GM19035 (cell line): ENCODE results near the gene CHN1.

Experiments
- ATAC-seq: cut with Tn5 transposase; IDR thresholded peaks from one replicate; pipeline ENCODE4 v1.9.1; 2021; ENCODE audit not compliant: unreplicated experiment

CHN1 gene

DNA sequence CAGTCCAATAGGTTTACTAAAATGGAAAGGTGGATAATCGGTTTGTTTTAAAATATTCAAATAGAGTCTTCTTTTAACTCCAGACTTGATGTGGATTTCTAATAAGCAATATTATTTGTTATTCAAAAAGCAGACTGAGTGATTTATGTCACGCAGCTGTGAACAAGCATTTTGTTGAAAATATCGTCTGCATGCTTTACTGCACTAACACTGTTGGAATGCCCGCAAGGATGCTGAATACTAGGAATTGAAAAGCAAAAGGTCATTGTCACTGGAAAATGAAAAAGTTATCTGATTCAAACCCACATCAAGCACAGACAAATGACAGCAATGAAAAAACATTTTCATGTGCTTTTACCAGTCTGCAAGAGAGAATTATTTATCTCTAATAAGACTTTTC lies 31.1 kb downstream of the CHN1 start:
- ATAC-seq = no peak

GRCh38 chr2:174972924-174973323 lies 32.3 kb downstream of the CHN1 start:
- no peak for ATAC-seq

GRCh38 chr2:174971868-174972781 lies 33.1 kb downstream of the CHN1 start:
- no peak for ATAC-seq

DNA sequence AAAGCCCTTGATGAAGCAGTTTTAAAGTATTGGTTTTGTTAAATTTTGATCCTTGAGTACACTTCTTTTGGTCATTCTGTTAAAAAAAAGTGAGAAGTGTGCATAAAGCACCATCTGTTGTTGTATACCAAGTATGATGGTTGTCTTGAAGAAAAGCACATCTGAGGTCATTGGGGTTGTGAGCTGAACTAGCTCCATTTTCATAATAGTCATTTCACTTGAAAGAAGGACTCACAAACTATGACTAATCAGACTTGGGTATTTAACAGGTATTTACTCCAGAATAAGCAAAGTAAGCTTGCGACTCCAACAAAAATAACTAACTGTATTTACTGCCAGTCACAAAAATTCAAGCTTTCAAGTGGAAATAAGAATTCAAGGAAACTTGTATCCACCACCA lies 35.1 kb downstream of the CHN1 start:
- ATAC-seq = no peak

DNA sequence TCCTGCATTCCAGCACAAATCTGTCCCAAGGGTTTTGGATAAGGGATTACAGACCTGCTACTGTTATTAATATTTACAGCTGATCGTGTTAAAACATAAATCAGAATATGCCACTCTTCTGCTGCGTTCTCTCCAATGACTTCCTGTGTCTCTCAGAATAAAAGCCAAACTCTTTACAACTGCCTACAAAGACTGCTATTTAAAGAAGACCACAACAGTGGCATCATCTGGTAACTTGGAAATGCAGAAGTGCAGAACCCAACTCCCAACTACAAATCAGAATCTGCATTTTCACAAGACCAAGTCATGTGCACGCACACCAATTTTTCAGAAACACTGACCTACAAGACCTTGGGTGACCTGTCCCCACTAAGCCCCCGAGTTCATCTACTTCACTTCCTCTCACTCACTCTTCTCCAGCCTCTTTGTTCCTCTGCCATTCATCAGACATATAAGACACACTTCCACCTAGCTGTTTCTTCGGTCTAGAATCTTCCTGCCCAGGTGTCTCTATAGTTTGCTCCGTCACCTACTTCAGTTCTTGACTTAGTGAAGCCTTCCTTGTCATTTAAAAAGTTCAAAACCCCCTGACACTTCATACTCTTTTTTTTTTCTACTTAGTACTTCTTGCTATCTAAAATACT lies 36.0 kb downstream of the CHN1 start:
- ATAC-seq = no peak

GRCh38 chr2:174967691-174968260 lies 37.4 kb downstream of the CHN1 start:
- ATAC-seq = no peak

- ATAC-seq = no peak
Measured at GRCh38 chr2:174967086-174967485, 38.1 kb downstream of the CHN1 start.

DNA sequence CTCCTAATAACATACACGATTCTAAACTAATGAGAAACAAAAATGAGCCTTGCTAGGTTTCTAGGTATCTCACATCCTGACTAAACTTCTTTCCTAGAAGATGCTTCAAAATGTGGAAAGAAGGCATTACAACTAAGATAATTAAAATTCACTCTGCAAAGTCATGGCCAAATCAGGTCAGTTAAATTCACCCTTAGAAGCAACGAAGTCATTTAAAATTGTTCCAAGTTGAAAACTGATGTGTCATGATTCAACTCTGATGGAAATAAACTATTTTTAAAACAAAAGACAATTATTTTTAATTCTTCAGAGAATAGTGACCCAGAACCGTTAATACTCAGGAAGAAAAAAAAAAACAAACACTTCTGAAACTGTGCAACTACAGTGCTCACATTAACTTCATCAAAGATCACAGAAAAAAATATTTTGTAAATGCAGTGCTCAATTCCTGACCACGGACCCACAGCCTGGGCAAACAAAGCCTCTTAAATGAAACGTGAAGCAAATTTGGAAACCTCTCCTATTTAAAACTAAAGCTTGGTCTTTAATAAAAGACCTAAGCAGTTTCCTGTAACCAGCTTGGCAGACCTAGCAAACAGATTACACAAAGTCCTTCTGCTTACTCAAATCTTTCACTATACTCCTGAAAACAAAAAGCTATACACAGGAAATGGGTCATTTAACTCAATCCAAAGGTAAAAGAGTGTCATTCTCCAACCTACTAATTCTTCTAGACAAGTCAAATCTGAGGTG lies 39.0 kb downstream of the CHN1 start:
- ATAC-seq = no peak

- no peak for ATAC-seq
Measured at GRCh38 chr2:174965551-174965950, 39.6 kb downstream of the CHN1 start.

GRCh38 chr2:174964404-174964803 lies 40.8 kb downstream of the CHN1 start:
- ATAC-seq = no peak

- no peak for ATAC-seq
Measured at GRCh38 chr2:174963437-174964400, 41.5 kb downstream of the CHN1 start.

- ATAC-seq = no peak
Measured at GRCh38 chr2:174959787-174960186, 45.4 kb downstream of the CHN1 start.

DNA sequence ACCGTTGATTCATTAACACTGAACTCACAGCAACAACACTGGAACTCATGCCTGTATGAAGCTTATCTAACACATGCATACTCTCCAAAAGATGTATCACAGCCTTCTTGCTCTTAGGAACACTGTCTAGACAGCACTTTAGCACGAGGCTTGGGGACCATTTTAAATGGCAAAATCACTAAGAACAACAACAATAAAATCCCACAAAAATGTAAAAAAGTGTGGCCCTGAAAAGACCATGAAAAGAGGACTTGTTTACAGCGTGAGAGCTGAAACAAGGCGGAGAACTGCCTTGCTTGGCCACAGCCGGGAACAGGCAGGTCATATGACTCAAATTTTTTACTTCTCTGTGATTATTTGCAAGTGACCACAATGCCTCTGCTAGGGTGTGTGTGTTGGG lies 48.1 kb downstream of the CHN1 start:
- no peak for ATAC-seq

DNA sequence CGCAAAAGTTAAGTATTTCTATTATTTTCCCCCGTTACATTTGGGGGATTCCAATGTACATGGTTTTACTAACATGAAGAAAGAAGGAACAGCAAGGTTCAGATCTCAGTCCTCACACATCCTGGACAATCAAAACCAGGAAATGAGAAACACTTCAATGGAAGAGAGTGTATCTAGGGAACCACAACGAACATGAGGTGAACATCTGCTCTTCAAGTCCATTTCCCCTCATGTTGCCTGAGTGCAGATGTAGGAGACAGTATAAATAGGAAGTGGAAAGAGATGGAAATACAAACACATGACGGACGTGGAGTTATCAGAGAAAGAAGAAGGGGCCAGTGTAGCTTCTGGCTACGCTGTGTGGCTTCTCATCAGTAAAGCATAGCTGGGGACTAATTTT lies 52.6 kb downstream of the CHN1 start:
- no peak for ATAC-seq

GRCh38 chr2:174951745-174952144 lies 53.4 kb downstream of the CHN1 start:
- no peak for ATAC-seq

- no peak for ATAC-seq
Measured at GRCh38 chr2:174949988-174950687, 55.0 kb downstream of the CHN1 start.

DNA sequence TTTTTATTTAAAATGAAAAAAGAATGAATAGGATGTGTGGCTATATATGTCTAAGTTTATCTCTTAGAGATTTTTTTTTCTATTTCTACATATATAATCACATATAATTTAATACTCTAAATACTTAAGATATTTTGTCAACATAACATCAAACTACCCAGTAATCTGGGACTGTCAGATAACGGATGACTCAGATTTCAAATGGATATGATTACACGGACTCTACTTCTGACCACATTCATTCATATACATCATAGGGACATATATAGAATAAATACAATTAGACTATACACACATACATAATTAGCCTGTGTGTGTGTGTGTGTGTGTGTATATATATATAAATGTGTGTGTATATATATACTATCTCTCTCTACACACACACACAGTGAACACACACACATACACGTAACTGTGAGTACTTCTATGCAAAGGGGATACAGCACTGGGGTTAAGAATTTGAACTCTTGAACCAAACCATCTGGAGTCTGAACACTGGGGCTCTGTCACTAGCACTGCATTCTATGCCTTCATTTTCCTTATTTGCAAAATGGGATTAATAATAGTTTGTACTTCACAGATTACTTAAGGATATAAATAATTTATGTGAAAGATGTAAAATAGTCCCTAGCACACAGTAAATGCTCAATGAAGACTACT lies 59.5 kb downstream of the CHN1 start:
- ATAC-seq = no peak

GRCh38 chr2:174939046-174939445 lies 66.1 kb downstream of the CHN1 start:
- no peak for ATAC-seq

DNA sequence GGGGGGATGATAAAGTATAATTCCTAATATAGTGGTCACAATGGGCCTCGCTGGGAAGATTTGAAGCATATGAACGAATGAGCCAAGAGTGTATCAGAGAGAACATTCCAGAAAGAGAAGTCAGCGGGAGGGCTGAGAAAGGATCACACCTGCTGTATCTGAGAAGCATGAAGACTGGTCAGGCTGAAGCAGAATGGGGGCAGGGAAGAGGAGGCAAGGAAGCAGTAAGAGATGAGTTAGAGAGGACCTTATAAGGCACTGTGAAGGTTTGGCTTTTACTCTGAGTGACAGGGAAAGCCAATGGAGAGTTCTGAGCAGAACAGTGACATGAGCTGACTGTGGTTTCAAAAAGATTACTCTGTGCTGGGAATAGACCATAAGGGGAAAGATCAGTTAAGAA lies 73.5 kb downstream of the CHN1 start:
- no peak for ATAC-seq
